ENCODE measurements around the gene KLF3.
A peak's percentile ranks its signal among the peaks of the same experiment; 100 is the strongest.
"Not testable (repeated sequence)": the region's sequence is repeated elsewhere in the genome, so short reads cannot be mapped to it uniquely, and the experiment has no call there.

KLF3 gene

GRCh38 chr4:38663801-38664705 lies at the start of gene KLF3:
Gene KLF3, plus strand, starts transcription at chr4:38664199. Its CDS starts 16,427 bp downstream, at chr4:38680626.
- no peak for FAIRE-seq

DNA sequence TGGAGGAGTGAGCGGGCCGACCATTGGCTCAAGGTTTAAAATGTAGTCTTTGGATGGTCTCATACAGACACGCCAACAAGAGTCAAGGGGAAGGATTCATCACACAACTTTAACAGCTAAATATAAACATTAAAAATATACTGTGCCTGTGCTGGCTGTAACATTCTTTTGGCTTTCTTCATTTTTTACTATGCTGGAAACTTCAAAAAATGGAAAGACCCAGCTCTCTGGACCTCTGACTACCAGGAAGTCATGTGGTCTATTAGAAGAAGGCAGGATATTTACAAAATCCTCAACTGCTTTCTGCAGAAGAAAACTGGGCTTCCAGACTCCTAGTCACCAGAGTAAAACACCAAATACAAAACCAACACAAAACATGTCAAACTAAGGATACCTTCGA lies 49.8 kb upstream of the KLF3 start:
- FAIRE-seq: no peak

DNA sequence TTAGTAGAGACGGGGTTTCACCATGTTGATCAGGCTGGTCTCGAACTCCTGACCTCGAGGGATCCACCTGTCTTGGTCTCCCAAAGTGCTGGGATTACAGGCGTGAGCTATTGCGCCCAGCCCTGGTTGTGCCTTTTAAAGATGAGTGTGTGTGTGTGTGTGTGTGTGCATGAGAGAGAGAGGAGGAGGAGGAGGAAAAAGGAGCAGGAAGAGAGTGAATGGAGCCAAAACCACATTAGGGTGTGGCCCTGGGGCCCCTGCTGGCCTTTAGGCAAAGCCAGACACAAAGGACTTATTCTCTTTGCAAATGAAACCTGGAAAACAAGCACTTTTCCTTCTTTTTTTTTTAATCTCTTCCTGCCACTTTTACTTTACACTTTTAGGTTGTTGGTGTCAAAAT lies 48.2 kb upstream of the KLF3 start:
- no peak for FAIRE-seq

DNA sequence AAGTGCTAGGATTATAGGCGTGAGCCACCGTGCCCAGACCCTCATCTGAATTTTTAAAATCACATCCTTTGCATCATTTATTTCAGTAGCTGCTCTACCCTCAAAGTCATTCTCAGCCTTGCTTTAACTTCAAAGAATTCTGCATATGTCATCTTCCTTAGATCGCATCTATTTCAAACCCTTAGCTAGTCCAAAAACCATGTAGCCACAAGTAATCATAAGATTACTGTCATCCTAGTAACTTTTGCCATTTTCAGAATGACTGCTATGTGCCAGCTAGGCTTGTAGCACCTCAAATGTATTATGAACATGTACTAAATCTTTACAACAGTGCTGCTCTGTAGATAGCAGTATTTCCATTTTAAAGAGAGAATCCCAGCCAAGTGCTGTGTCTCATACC lies 45.5 kb upstream of the KLF3 start:
- no peak for FAIRE-seq

DNA sequence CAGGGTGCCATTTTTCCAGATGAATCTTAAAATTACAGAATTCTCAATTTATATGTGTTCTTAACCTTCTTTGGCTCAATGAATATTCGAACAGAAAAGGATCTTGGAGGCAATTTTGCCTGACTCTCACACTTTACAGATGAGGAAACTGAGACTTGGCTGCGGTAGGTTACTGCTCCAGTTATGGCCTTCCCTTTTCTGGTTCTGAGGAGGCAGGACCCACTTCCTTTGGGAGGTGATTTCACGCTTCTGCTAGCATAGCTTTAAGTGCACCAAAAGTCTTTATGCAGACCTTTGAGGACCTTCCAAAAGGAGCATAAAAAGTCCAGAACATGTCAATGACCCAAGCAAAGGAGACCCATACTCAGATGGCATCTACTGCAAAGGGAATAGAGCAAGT lies 44.7 kb upstream of the KLF3 start:
- no peak for FAIRE-seq

DNA sequence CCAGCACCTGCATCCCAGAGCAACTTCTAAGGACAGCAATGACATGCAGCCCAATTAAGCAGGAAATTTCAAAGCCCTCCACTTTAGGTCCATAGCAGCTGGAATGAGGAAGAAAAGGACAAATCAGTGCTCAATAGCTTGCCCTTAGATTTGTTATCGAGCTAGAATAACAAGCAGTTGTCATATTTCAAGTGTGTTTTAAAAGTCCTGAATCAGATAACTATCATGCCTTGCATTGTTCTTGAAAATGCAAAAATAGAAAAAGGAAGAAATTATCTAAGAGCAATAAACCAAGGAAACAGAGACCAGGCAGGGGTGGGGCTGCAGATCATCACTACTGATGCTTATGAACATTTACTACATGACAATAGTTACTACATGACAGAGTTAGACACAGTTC lies 43.9 kb upstream of the KLF3 start:
- no peak for FAIRE-seq

DNA sequence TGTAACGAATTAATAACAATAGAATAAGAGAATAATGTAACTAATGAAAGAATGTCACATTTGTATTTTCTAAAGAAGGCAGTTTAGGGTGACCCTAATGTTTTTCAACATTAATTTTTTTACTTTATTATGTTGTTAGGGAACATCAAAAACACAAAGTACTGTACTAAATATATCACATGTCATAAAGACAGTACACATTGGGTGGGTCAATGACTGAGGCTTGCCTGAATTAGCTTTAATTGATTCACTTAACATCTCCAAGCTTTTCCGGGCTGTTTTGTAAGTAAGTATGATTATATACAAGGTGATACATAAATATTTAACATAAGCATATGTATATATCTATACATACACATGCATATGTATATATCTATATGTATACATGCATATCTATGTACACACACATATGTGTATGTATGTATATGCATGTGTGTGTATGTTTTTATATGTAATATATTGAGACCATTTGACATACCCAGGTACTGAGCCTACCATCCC lies 43.4 kb upstream of the KLF3 start:
- no peak for FAIRE-seq

DNA sequence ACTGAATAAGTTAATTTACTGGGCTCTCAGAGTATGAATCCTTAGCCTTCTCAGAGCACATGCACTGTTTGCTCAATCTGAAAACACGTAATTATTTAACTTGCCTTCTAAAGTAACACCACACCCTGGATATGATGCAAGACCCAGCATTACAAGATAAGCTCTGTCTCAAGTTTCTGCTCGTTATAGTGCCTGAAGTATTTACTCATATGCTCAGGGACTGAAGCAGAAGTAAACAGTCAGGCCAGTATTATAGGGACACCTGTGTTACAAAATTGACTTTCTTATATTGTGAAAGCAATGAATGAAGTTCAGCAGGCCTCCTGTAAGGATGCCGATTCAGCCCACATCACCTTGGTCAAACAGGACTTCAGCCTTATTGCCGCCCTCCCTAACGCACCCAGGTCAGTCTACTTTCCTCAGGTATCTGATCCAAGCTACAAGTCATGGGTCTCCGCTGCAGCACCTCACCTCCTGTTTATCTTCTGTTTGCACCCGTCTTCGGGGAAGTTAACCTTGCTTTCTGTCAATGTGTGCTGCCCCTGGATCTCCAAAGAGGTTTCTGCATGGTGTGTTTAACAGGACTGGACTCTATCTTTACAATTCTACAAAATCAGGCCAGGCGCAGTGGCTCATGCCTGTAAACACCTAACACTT lies 42.8 kb upstream of the KLF3 start:
- no peak for FAIRE-seq

- no peak for FAIRE-seq
Measured at GRCh38 chr4:38621831-38622230, 42.2 kb upstream of the KLF3 start.

DNA sequence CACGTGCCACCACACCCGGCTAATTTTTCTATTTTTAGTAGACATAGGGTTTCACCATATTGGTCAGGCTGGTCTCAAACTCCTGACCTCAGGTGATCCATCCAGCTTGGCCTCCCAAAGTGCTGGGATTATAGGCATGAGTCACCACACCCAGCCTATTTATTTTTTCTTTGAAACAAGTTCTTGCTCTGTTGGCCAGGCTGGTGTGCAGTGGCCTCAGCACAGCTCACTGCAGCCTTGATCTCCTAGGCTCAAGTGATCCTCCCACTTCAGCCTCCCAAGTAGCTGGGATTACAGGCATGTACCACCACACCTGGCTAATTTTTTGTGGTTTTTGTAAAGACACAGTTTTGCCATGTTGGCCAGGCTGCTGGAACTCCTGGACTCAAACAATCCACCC lies 41.7 kb upstream of the KLF3 start:
- FAIRE-seq: not testable (repeated sequence)

DNA sequence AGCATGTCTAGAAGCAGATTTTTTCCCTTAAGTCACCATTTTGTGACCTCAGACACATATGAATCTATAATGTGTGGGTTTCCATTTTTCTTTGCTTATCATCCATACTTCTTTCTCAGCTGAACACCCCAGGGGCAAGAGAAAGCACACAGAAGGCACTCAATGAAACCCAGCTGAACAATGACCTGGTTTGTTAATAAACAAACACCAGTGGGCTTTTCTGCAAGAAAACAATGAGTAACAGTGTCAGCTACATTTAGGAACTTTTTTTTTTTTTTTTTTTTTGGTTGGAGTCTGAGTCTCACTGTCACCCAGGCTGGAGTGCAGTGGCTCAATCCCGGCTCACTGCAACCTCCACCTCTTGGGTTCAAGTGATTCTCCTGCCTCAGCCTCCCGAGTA lies 40.7 kb upstream of the KLF3 start:
- FAIRE-seq: no peak

DNA sequence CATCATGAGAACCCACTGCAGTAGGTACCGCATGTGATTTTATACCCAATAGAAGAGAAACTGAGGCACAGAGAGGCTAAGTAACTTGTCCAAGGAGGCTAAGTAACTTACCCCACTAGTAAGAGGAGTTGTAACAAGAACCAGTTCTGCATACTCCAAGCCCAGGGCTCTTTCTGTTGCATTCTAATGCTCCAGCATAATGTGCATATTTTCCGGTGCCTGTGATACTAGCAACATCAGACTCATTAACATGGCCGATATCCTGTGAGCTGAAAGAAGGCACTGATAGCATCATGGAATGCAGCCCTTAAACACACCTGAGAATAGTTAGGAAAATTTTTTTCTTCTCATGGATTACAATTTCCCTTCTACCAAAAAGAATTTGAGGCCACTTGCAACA lies 39.7 kb upstream of the KLF3 start:
- FAIRE-seq: no peak

DNA sequence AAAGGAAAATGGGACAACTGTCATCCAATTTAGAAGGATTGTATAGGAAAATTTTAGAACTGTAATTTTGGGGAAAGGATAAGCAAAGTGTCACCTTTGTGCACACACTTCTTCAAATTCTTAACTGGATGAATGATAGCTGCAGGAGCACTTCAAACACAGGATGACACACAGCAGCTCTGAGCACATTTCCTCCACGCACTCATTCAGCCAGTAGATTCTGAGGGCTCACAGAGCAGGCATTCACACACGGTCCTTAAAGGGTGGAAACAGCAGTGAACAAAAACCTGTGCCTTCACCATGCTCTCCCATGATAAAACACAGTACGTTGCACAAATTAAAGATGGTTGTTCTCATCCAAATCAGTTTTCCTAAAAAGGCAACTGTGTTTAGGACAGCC lies 38.5 kb upstream of the KLF3 start:
- FAIRE-seq: no peak

- not testable (repeated sequence) for FAIRE-seq
Measured at GRCh38 chr4:38626901-38627444, 37.0 kb upstream of the KLF3 start.

DNA sequence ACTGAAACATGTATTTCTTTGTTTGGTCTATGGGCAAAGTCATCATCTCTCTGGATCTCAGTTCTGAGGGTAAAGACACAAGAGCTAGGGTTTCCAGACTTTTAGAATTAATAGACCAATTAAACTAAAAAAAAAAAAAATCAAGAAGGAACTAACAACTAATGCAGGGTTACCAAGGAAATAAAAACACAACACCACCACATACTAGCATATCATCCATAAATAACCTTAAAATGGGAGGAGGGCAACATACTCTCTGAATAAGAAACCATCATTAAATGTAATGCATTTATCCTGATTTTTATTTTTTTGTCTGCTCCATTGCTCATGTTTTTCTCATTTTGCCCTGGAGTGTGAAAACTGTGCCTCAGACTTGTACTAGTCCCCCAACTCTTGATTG lies 33.5 kb upstream of the KLF3 start:
- FAIRE-seq: no peak

DNA sequence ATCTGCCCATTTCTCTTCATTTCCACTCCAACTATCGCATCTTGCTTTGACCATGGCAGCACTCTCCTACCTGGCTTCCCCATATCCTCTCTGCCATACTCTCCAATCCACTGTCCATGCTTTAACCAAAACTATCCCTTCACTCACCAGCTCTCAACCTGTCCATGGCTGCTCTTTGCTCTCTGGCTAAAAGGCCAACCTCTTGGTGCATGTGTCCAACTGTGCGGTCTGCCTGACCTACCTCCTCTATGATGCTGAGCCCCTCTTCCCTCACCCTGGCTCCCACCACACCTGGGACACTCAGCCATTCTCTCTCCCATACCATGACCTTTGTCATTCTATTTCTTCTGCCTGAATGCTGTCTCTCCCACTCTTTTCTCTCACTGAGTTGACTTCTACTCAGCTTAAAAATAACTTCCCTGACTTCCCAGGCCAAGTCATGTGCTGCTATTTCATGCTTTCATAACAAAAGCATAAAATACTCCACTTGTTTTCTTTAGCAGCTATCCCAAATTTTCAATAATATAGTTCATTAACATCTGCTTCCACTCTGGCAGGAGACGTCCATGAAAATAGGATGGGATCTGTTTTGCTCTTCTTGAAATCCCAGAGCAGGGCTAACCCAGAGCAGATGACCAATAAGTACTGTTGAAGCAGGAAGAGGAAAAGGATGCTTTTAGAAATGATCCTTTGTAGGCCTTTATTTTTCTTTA lies 29.8 kb upstream of the KLF3 start:
- FAIRE-seq: no peak

- no peak for FAIRE-seq
Measured at GRCh38 chr4:38639242-38639641, 24.8 kb upstream of the KLF3 start.

- no peak for FAIRE-seq
Measured at GRCh38 chr4:38641811-38642210, 22.2 kb upstream of the KLF3 start.

GRCh38 chr4:38644201-38644600 lies 19.8 kb upstream of the KLF3 start:
- no peak for FAIRE-seq

DNA sequence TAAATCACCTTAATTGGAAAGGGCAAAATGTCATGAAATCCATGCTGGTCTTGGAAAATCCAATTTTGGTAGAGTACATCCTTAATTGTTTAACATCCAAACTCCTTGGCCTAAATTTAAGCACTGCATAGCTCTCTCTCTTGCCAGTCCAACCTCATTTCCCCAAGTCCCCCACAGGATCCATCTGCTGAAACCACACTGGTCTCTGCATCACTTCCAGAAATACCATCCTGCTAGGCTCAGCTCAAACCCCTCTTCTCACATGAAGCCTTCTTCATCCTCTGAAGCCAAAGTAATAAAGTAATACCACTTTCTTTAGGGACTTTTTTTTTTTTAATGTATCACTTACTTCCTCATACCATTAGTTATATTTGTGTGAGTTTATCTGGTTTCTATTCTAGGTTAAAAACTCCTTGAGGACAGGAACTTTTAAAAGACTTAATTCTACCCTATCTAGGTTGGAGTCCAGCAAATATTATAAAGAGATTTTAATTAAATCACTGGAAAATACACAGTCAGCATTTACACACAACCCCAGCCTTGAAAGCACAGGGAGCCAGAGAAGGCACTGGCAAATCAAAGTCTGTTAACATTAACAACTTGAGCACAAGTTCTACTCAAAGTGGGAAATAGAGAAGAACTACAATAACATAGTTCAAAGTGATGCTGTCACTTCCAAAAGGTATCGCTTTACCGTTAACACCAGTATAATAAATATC lies 16.7 kb upstream of the KLF3 start:
- no peak for FAIRE-seq

- peak; percentile 69 for FAIRE-seq
Measured at GRCh38 chr4:38650133-38650532, 13.9 kb upstream of the KLF3 start.

DNA sequence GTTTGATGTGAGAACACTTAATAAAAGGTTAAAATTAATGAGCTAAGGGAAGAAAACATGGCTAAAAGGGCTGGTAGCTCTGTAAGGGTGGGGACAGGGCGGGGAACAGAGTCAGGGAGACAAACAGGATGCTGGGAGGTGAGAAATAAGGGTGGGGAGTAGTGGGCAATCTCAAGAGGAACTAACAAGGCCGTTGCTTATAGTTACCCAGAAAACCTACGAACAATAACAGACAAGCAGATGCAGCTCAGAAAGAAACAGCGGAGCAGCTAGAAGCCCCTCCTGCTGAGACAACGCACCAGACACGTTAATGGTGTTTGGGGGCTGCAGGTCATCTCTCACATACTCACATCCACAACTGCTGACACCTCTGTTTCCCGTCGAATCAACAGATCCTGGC lies 9.7 kb upstream of the KLF3 start:
- no peak for FAIRE-seq

DNA sequence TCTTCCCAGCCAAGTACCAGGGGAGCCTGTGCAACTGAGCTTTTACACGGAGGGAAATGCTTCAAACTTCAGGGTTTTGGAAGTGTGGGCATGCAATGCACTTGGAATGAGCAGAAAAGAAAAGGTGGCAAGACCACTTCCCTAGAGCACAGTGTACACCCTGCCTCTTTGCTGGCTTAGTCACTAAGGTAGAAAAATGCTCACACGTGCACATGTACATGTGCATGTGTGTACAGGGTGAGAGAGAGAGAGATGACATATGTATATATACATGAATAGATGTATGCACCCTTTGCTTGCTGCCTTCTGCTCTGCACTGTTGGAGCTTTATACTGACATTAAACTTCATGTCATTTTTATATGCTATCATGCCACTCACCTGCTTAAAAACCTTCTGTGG lies 7.9 kb upstream of the KLF3 start:
- FAIRE-seq: no peak

Data from G401.6 (cell line).